GM10266 (cell line): Measurements from ENCODE around the gene OLFML2A.

ENCODE experiments used
- DNase-seq: peaks from one replicate; pipeline ENCODE4 v3.0.0; 2012; ENCODE audit errors: extremely low spot score
- TF ChIP-seq, protein P1 (sequence below): IDR thresholded peaks from 2 replicates; pipeline ENCODE4 v1.5.1; 2012; ENCODE audit warnings: mild to moderate bottlenecking, low read depth; ENCODE audit not compliant: control insufficient read depth, insufficient read depth; ENCODE audit errors: missing control alignments

OLFML2A gene

DNA sequence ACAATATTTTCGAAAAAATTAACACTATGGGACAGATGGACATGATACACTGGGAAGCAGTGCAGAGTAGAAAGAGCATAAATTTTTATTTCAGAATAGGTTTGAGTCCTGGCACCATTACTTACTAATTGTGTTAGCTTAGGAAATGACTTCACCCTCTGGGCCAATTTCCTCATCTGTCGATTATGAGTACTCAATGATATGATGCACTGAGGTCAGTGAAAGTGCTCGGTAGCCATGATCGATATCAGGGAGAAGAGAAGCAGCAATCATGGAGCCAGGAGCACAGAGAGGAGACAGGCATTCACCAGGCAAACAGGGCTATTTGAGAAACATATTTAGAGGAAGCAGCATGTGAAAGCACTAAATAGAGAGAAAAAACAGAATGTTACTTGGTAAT, 35.3 kb upstream of the OLFML2A start:
- DNase-seq = no peak
- TF ChIP-seq, protein P1, sequence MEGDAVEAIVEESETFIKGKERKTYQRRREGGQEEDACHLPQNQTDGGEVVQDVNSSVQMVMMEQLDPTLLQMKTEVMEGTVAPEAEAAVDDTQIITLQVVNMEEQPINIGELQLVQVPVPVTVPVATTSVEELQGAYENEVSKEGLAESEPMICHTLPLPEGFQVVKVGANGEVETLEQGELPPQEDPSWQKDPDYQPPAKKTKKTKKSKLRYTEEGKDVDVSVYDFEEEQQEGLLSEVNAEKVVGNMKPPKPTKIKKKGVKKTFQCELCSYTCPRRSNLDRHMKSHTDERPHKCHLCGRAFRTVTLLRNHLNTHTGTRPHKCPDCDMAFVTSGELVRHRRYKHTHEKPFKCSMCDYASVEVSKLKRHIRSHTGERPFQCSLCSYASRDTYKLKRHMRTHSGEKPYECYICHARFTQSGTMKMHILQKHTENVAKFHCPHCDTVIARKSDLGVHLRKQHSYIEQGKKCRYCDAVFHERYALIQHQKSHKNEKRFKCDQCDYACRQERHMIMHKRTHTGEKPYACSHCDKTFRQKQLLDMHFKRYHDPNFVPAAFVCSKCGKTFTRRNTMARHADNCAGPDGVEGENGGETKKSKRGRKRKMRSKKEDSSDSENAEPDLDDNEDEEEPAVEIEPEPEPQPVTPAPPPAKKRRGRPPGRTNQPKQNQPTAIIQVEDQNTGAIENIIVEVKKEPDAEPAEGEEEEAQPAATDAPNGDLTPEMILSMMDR = no peak

DNA sequence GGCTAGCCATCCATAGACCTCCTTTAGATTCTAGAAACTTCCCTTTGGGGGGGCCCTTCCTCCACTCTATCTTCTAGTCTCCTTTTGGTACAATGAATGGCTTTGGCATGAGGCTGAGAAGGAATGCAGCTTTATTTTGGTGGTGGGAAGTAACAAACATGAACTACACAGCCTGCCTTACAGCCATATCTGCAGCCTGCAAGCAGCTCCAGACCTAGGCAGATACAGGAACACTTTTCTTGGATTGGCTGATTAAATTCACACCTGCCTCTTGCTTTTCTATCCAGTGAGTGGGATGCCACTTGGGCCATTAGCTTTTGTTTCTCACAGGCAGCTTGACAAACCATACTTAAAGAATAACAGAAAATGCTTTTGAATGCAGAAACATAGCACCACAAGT, 34.0 kb upstream of the OLFML2A start:
- no peak for DNase-seq
- TF ChIP-seq, protein P1 = no peak

DNA sequence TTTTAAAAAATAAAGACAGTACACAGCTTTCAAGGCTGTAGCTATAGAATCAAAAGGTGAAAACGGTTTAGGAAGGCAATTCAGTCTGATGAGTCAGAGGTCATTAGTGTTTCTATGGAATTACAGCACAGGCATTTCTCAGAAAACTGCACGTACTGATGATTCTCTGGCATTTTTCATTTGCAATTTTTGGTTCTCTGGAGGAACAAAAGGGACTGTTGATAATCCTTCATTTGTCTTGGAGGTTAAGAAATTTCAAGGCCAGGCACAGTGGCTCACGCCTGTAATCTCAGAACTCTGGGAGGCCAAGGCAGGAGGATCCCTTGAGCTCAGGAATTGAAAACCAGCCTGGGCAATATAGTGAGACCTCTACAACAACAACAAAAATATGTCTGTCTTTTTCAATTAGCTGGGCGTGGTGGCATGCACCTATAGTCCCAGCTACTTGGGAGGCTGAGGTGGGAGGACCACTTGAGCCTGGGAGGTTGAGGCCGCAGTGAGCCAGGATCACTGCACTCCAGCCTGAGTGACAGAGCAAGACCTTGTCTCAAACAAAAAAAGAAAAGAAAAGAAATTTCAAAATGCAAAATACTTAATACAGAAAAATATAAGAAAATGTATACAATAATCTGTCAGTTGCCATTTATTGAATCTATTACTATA, 33.1 kb upstream of the OLFML2A start:
- DNase-seq = no peak
- TF ChIP-seq, protein P1 = no peak

DNA sequence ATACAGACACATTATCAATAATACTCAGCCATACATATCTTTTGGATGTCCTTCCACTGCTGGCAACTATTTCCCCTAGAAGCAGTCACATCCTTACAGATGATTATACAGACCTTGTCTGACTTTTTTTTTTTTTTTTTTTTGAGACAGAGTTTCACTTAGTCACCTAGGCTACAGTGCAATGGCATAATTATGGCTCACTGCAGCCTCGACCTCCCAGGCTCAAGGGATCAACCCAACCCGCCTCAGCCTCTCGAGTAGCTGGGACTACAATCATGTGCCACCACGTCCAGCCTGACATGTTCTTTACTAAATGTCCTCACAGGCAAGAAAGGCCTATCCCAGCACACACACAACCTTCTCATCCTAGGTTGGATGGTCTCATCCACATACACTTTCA, 29.9 kb upstream of the OLFML2A start:
- no peak for DNase-seq
- TF ChIP-seq, protein P1 = no peak

DNA sequence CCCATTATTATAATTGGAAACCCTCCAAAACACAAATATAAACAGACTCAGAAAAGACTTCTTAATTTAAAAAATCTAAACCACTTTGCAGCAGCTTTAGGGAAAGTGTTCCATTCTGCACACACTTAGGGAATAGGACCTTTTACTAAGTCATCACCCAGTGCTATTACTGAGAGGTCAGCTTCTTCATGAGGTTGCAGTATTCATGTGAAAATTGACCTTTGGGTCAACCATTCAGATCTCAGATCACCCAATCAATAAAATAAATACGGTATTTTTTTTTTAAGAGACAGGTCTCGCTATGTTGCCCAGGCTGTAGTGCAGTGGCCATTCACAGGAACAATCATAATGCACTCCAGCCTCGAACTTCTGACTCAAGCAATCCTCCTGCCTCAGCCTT, 27.6 kb upstream of the OLFML2A start:
- DNase-seq = no peak
- TF ChIP-seq, protein P1 = no peak

DNA sequence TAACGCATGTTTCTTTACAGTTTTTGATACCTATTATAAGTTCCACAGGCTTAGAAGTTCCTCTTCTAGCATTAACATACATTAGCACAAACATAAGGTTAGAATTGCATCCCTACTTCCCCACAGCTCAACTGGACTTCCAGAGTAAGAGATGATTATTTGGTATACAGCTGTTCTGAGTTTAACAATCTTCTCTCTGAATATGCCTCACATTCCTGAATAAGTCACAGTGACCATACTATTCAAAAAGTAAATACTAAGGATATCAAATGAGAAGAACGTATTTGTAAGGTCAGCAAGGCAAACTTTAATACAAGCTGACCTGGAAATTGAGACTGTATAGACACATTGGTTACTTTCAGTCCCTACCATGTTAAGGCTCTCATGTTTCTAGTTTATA, 27.2 kb upstream of the OLFML2A start:
- DNase-seq = no peak
- TF ChIP-seq, protein P1 = no peak

DNA sequence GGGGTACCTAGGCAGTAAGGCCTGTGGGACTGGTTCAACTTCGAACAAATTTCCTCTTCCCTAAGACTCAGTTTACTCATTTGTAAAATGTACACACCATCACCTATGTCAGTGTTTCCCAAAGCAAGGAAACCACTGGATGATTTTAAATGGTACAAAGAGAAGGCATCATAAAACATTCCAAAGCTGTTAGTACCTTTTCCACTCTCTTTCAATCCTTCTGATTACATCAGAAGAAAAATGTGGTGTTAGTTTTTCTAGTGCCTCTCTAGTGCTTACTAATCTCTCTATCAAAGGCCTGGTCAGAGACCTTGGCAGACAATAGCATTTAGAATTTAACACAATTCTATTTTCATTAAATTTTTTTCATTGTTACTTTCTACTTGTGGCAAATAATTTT, 24.0 kb upstream of the OLFML2A start:
- DNase-seq = no peak
- TF ChIP-seq, protein P1 = no peak
